Heart left ventricle (tissue), 16 donors: ENCODE measurements around the gene IL36A. TPM values are rescaled to one million over a fixed set of nuclear protein-coding genes. Genes with fewer than 3 reads are reported as not detected.

Source experiments
- ATAC-seq, 4 donors: fragments of 200-7000 bp; cut with Tn5 transposase; one replicate each; pipeline ENCODE4 v1.9.1; 2020 to 2022; ENCODE audit warnings: moderate library complexity in 4 of 4, mild to moderate bottlenecking in 3 of 4, moderate number of reproducible peaks in 1 of 4
- DNase-seq, 5 donors: peaks; one replicate each; pipeline ENCODE4 v3.0.0-alpha.2; 2020
- H3K27ac ChIP-seq, 12 donors: fragments of 200-600 bp; sonication (generic) in 4 of 12; one replicate each; pipeline versions ENCODE4 v1.5.0 to v1.8.0; 2016 to 2022; ENCODE audit warnings: mild to moderate bottlenecking in 2 of 12
- H3K27me3 ChIP-seq, 9 donors: fragments of 200-600 bp; sonication (generic) in 2 of 9; one replicate each; pipeline versions ENCODE4 v1.5.1 to v1.8.0; 2016 to 2022; ENCODE audit warnings: mild to moderate bottlenecking in 3 of 9
- H3K36me3 ChIP-seq, 9 donors: fragments of 200-600 bp; sonication (generic) in 2 of 9; one replicate each; pipeline versions ENCODE4 v1.5.0 to v1.8.0; 2018 to 2022; ENCODE audit warnings: mild to moderate bottlenecking in 2 of 9
- H3K4me1 ChIP-seq, 12 donors: fragments of 200-600 bp; sonication (generic) in 4 of 12; one replicate each; pipeline versions ENCODE4 v1.5.0 to v1.8.0; 2016 to 2022; ENCODE audit warnings: mild to moderate bottlenecking in 3 of 12
- H3K4me3 ChIP-seq, 12 donors: fragments of 200-600 bp; sonication (generic) in 4 of 12; one replicate each; pipeline versions ENCODE4 v1.5.0 to v1.8.0; 2017 to 2022; ENCODE audit warnings: mild to moderate bottlenecking in 9 of 12, moderate library complexity in 4 of 12
- H3K9me3 ChIP-seq, 12 donors: fragments of 200-600 bp; sonication (generic) in 4 of 12; one replicate each; pipeline versions ENCODE4 v1.5.0 to v1.8.0; 2016 to 2022; ENCODE audit warnings: mild to moderate bottlenecking in 1 of 12
- CTCF ChIP-seq, 12 donors: fragments of 200-600 bp; sonication (generic) in 4 of 12; IDR thresholded peaks; one replicate each; pipeline versions ENCODE4 v1.5.0 to v1.8.0; 2018 to 2022; ENCODE audit warnings: antibody characterized with exemption in 12 of 12, mild to moderate bottlenecking in 5 of 12
- POLR2A ChIP-seq, 2 donors: fragments of 450-650 bp; IDR thresholded peaks; one replicate each; pipeline ENCODE4 v1.6.1; 2017; ENCODE audit warnings: antibody characterized with exemption in 2 of 2, mild to moderate bottlenecking in 2 of 2, moderate library complexity in 2 of 2
- WGBS, 4 donors: extraction: QIAGEN DNeasy Blood & Tissue Kit in 2 of 4; methylation state at CpG; one replicate each; pipeline versions ENCODE4 v1.1.5 to v1.1.7; 2013 to 2018; 5-methylcytosine and 5-hydroxymethylcytosine counted together
- intact Hi-C, 10 donors: fragments of 100-400 bp; cut with DNase I; formaldehyde crosslinking; loops; one replicate each; pipeline versions ENCODE4 v1.11.1 to v1.14.2; 2022
- polyA plus RNA-seq, 2 donors: library from polyadenylated mRNA; stranded (reverse); fragments of 200-250 nt; gene quantifications; one replicate each; pipeline ENCODE4 v1.2.3, GENCODE V29; 2013
- total RNA-seq, 9 donors: library from RNA; depleted of rRNA in 2 of 9; stranded (reverse); fragments of >200 nt in 2 of 9; fragmentation: NEBNext Ultra II Directional in 3 of 9; extraction: Animal tissue kit (Norgen Biotek cat#: 25700) in 3 of 9; gene quantifications; one replicate each; pipeline versions ENCODE4 v1.1.0 to v1.2.4, GENCODE V29; 2016 to 2023
- donor health status: ischemic (EF 13 %, LVEDD 7.1; RV severe dilation, severe dysfunction).
- donor health status: healthy with polysubstance abuse.
- donor health status: DM: no; HTN: yes; CAD: no.
- donor health status: DM: no; HTN: no; CAD: no.
- donor health status: ischemic (EF 25% LVEDD 6.9; RV normal size, moderate dysfunction).
- donor health status: ischemic (EF 25% LVEDD 5.7; RV mildly dilated, moderate dysfunction).
- donor health status: healthy.
- donor health status: DM: yes; HTN: yes; CAD: no.
- donor health status: ischemic (EF 35%, LVEDD 5.7; RV mildly dilated, moderate dysfunction).
- donor health status: nonischemic (EF 11% LVEDD 7.7; RV severe dilation, severe dysfunction).
- donor health status: DM: yes; HTN: yes; CAD: no.
- donor health status: PGD.
- donor health status: ischemic (EF 29% LVEDD 5.4; RV normal size, mild dysfunction).
- donor health status: nonischemic (EF 23%, LVEDD 6.1; RV moderate dilation, normal function).

The IL36A gene
- total and polyA plus RNA-seq, 11 donors = not detected

- no peak overlapping the region for H3K27ac ChIP-seq
- intact Hi-C loops = no loop called here
- H3K4me1 ChIP-seq = no peaks in the 10 kb centered on the region
- DNase-seq (no peak), ATAC-seq (no peak)
- no peaks in the 10 kb centered on the region for H3K36me3 ChIP-seq
- no peak for TF ChIP-seq POLR2A (IDR thresholded peaks at IDR 0.05)
- no peak for TF ChIP-seq CTCF (IDR thresholded peaks at IDR 0.05)
- H3K9me3 ChIP-seq = peaks cover 0 to 2% (median 0%) of the 10 kb centered on the region in 12 donors
- H3K4me3 ChIP-seq = no peak overlapping the region
- WGBS, 4 donors = 86 to 93% (median 89%) methylated on average over 2 of the region's 2 CpGs
- peaks cover 0 to 12% (median 0%) of the 10 kb centered on the region in 9 donors for H3K27me3 ChIP-seq
Measured at GRCh38 chr2:113014067-113014466, 8.8 kb downstream of the IL36A start.

- H3K4me3 ChIP-seq = no peak overlapping the region
- no peak overlapping the region for H3K27ac ChIP-seq
- no peaks in the 10 kb centered on the region for H3K4me1 ChIP-seq
- H3K27me3 ChIP-seq = peaks cover 0 to 14% (median 0%) of the 10 kb centered on the region in 9 donors
- no peak for DNase-seq
- TF ChIP-seq POLR2A (IDR thresholded peaks at IDR 0.05) = no peak
- no peak for TF ChIP-seq CTCF (IDR thresholded peaks at IDR 0.05)
- intact Hi-C loops = no loop called here
- H3K36me3 ChIP-seq = no peaks in the 10 kb centered on the region
- H3K9me3 ChIP-seq = peaks cover 0 to 2% (median 0%) of the 10 kb centered on the region in 12 donors
- ATAC-seq = no peak
- 44 to 57% (median 55%) methylated on average over 1 of the region's 1 CpG for WGBS, 4 donors
Measured at GRCh38 chr2:113015042-113015441, 9.8 kb downstream of the IL36A start.

GRCh38 chr2:113015655-113016054, 10.4 kb downstream of the IL36A start:
- no peak for DNase-seq
- intact Hi-C loops = no loop called here
- no peaks in the 10 kb centered on the region for H3K36me3 ChIP-seq
- no peaks in the 10 kb centered on the region for H3K4me1 ChIP-seq
- 81 to 88% (median 83%) methylated on average over 2 of the region's 2 CpGs for WGBS, 4 donors
- no peak for ATAC-seq
- no peak overlapping the region for H3K27ac ChIP-seq
- H3K4me3 ChIP-seq = no peak overlapping the region
- H3K9me3 ChIP-seq = peaks cover 0 to 2% (median 0%) of the 10 kb centered on the region in 12 donors
- H3K27me3 ChIP-seq = peaks cover 0 to 14% (median 0%) of the 10 kb centered on the region in 9 donors
- TF ChIP-seq CTCF (IDR thresholded peaks at IDR 0.05) (no peak), POLR2A (IDR thresholded peaks at IDR 0.05) (no peak)

GRCh38 chr2:113018509-113018908, 13.2 kb downstream of the IL36A start:
- Histone ChIP-seq H3K27ac (no peak overlapping the region), H3K27me3 (peaks cover 0 to 25% (median 0%) of the 10 kb centered on the region in 9 donors), H3K4me3 (no peak overlapping the region), H3K9me3 (peaks cover 0 to 2% (median 0%) of the 10 kb centered on the region in 12 donors), H3K4me1 (no peaks in the 10 kb centered on the region), H3K36me3 (no peaks in the 10 kb centered on the region)
- TF ChIP-seq POLR2A (IDR thresholded peaks at IDR 0.05) = no peak
- TF ChIP-seq CTCF (IDR thresholded peaks at IDR 0.05) = no peak
- WGBS, 4 donors = 71 to 83% (median 72%) methylated on average over 3 of the region's 3 CpGs
- ATAC-seq = no peak
- DNase-seq = no peak
- intact Hi-C loops = no loop called here
